ENCODE data around the gene NTRK3.

The NTRK3 gene

GRCh38 chr15:88029696-88030095 is 226.8 kb downstream of the NTRK3 start:
- no peak for DNase-seq (ENCODE audit: low read depth)

GRCh38 chr15:88028024-88028423 is 228.5 kb downstream of the NTRK3 start:
- no peak for DNase-seq (ENCODE audit: low read depth)

- no peak for DNase-seq (ENCODE audit: low read depth)
Observed at GRCh38 chr15:88023914-88024313, 232.6 kb downstream of the NTRK3 start.

GRCh38 chr15:88022716-88023115 is 233.8 kb downstream of the NTRK3 start:
- no peak for DNase-seq (ENCODE audit: low read depth)

GRCh38 chr15:88021601-88022000 is 234.9 kb downstream of the NTRK3 start:
- DNase-seq (ENCODE audit: low read depth): no peak

- no peak for DNase-seq (ENCODE audit: low read depth)
Observed at GRCh38 chr15:88020806-88021205, 235.7 kb downstream of the NTRK3 start.

GRCh38 chr15:88019656-88020055 is 236.9 kb downstream of the NTRK3 start:
- DNase-seq (ENCODE audit: low read depth): no peak

- no peak for DNase-seq (ENCODE audit: low read depth)
Observed at GRCh38 chr15:88018869-88019641, 237.5 kb downstream of the NTRK3 start.

GRCh38 chr15:88017753-88018152 is 238.8 kb downstream of the NTRK3 start:
- no peak for DNase-seq (ENCODE audit: low read depth)

- no peak for DNase-seq (ENCODE audit: low read depth)
Observed at GRCh38 chr15:88016406-88016805, 240.1 kb downstream of the NTRK3 start.

- DNase-seq (ENCODE audit: low read depth): no peak
Observed at GRCh38 chr15:88015228-88015860, 241.2 kb downstream of the NTRK3 start.

- no peak for DNase-seq (ENCODE audit: low read depth)
Observed at GRCh38 chr15:88014454-88015160, 241.9 kb downstream of the NTRK3 start.

GRCh38 chr15:88013111-88013510 is 243.4 kb downstream of the NTRK3 start:
- DNase-seq (ENCODE audit: low read depth): no peak

- no peak for DNase-seq (ENCODE audit: low read depth)
Observed at GRCh38 chr15:88012688-88013087, 243.9 kb downstream of the NTRK3 start.

GRCh38 chr15:88012233-88012632 is 244.3 kb downstream of the NTRK3 start:
- no peak for DNase-seq (ENCODE audit: low read depth)

- no peak for DNase-seq (ENCODE audit: low read depth)
Observed at GRCh38 chr15:88011533-88011932, 245.0 kb downstream of the NTRK3 start.

GRCh38 chr15:88006146-88006545 is 250.4 kb downstream of the NTRK3 start:
- DNase-seq (ENCODE audit: low read depth): no peak

GRCh38 chr15:88004399-88004798 is 252.1 kb downstream of the NTRK3 start:
- no peak for DNase-seq (ENCODE audit: low read depth)

- no peak for DNase-seq (ENCODE audit: low read depth)
Observed at GRCh38 chr15:88003541-88004327, 252.8 kb downstream of the NTRK3 start.

GRCh38 chr15:88002706-88003105 is 253.8 kb downstream of the NTRK3 start:
- DNase-seq (ENCODE audit: low read depth): no peak

- DNase-seq (ENCODE audit: low read depth): no peak
Observed at GRCh38 chr15:87998630-87999029, 257.9 kb downstream of the NTRK3 start.

- no peak for DNase-seq (ENCODE audit: low read depth)
Observed at GRCh38 chr15:87986776-87987175, 269.8 kb downstream of the NTRK3 start.
